HG02870 (cell line): ENCODE measurements around the gene ADGRF4.
"Not testable (repeated sequence)": the region's sequence is repeated elsewhere in the genome, so short reads cannot be mapped to it uniquely, and the experiment has no call there.

Source experiments
- ATAC-seq: cut with Tn5 transposase; IDR thresholded peaks from one replicate; pipeline ENCODE4 v1.9.1; 2021; ENCODE audit warnings: mild to moderate bottlenecking, moderate library complexity; ENCODE audit not compliant: unreplicated experiment

Gene ADGRF4

DNA sequence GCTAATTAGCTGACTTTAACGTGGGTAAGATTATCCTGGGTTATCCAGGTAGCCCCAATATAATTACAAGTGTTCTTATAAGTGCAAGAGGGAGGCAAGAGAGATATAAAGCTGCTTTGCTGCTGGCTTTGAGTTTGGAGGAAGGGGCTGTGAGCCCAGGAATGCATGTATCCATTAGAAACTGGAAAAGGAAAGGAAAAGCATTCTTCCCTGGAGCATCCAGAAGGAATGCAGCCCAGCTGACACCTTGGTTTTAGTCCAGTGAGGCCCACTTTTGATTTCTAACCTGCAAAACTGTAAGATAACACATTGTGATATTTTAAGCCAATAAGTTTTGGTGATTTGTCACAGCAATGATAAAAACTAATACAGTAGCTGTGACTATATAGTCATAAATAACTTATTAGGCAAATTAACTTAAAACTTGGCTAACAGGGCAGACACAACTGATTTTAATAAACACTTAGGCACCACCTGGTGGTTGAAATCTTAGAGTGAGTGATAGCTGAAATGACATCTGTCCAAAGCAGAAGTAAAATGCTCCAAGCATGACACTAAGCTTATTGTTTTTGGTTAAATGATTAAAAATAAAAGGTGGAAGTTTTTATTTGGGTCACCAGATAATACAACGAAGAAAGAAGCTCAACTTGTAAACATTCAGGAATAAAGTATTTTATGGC lies 35.6 kb downstream of the ADGRF4 start:
- ATAC-seq, result peak; percentile 65

DNA sequence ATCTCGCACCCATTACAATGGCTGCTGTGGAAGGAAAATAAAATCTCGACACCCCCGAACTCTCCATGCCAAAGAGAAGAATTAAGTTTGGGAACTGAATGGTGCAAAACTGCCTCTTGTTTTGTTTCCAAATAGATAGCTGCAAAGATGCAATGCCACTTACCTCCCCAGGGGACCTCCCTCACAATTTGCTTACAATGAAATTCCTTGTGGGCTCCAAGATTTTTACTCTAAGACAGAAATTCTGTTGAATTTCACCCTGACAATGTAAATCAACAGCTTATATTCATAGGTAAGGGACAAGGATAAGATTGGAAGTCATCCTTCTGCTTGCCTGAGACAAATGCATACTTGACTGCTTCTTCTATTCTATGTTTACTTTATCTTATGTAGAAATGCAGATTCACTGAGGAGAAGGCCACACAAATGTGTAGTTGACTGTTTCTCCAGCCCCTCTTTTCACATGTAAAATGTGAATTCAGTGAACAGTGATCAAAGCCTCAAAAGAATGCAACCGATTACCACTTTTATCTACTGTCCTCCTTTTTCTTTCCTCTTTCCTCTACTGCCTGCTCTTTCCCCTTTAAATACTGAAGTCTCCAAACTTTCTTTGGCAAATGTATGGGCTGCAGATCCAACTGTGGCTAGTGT lies 36.6 kb downstream of the ADGRF4 start:
- no peak for ATAC-seq

DNA sequence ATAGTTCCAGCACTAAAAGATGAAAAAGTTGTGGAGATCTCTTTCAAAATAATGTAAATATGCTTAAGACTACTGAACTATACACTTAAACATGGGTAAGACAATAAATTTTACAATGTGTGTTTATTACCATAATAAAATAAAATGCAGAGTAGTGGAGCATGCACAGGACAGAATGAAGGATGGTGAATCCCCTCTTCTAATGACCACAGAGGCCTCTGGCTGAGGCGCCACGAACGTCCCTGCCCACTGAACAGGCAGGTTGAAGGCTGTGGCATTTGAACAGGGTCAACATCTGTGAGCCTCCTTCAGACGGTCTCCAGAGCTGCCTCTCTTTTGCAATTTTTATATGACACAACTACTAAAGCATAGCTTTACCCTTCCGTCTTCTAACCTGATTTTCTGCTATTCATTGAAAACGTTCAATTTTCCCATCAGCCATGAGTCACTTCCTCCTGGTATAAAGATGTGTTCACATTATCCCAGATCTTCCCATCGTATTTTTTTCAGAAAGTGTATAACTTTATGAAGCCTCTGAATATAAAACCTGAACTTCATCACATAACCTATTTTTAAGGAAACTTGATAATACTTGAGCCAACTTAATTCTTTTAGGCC lies 37.8 kb downstream of the ADGRF4 start:
- ATAC-seq, result no peak

DNA sequence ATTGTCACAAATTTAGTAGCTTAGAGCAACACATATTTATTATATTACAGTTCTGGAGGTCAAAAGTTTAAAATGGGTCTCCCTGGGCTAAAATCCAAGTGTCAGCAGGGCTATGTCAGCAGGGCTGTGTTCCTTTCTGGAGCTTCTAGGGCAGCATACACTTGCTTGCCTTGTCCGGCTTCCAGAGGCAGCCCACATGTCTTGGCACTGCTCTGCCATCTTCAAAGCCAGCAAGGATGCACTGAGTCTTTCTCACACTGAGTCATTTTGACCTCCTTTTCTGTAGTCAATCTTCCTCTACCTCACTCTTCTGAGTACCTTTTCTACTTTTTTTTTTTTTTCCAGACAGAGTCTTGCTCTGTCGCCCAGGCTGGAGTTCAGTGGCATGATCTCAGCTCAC lies 39.0 kb downstream of the ADGRF4 start:
- ATAC-seq, result no peak

DNA sequence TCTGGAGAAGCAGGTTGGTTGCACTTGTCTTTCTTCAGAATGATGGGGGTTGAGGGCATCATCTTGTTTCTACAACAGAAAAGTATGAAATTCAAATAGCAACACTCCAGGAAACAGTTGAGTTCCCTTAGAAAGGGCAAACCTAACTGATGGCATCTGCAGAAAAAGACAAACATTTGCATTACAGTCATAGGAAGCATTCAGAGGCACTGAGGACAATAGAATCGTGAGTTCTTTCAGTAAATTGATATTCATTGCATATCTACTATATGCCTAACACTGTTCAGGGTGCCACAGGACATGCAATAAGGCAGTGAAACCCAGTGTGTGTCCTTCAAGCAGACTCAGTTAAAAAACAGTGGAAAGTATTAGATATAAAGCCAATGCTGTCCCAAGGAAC lies 42.3 kb downstream of the ADGRF4 start:
- no peak for ATAC-seq

DNA sequence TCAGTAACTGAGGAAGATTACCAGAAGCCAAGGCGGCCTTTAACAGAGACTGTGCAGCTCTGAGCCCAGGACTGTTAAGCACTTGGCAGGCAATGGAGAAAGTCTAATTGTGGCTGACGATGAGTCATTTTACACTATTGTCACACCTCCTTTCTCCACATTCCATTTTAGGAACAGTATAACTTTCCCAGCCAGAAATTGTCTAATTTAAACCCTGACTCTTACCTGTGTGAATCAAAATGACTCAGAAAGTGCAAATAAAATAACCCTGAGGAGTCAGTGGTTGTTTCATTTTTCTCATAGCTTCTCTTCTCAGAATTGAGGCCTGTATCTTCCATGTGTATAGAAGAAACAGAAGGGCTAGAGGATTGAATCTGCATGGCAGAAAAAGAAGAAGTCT lies 43.4 kb downstream of the ADGRF4 start:
- peak; percentile 56 for ATAC-seq

DNA sequence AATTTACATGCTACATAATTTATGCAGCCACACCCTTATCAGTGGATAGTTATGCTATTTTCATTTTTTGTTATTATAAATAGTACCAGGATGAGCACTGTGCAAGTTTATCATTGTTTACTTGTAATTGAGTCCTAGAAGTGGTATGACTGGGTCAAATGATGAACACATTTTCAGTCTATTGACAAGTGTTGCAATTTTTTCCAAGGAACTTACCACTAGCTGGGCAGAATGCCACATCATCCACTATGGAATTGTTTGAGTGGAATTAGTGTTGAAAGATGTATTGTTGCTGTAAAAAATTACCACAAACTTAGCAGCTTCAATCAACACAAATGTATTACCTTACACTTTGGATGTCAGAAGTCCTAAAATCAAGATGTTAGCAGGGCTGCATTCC lies 45.4 kb downstream of the ADGRF4 start:
- ATAC-seq, result no peak

DNA sequence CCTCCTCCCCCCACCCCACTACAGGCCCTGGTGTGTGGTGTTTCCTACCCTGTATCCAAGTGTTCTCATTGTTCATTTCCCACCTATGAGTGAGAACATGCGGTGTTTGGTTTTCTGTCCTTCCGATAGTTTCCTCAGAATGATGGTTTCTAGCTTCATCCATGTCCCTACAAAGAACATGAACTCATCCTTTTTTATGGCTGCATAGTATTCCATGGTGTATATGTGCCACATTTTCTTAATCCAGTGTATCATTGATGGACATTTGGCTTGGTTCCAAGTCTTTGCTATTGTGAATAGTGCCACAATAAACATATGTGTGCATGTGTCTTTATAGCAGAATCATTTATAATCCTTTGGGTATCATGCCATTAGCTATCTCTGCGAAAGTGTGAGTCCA lies 46.9 kb downstream of the ADGRF4 start:
- not testable (repeated sequence) for ATAC-seq

DNA sequence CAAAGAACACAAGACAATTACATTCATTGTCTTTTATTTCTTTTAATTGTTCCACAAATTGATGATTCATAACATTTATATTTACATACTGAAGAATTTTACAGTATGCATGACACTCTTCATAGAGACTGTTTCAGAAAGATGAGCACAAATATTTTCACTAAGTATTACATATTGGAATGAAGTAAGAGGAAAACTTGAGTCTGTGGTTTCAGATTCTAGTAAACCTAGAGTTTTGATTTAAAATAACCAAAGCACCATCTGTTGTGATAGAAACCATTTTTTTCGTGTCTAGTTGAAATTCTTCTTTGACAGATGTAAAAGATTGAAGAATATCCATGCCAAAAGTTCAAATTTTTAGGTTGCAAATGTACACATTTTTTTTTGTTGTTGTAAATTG lies 51.4 kb downstream of the ADGRF4 start:
- no peak for ATAC-seq

DNA sequence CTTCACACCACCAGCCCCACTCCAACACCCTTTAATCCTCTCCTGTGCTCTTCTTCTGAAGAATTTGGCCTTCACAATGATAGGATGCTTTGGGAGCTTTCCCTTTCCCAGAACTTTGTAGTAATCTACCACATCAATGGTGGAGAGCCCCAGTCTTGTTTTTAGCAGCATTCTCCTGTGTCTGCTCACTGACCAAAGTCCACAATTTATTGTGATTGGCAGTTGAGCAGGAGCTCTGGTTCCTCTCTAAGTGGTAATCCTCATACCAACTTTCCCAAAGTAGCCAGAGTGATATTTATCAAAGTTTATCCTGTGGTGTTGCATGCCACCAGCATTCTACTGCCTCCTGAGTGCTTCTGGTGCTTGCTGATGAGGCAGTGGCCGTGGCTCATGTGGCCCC lies 54.4 kb downstream of the ADGRF4 start:
- no peak for ATAC-seq

DNA sequence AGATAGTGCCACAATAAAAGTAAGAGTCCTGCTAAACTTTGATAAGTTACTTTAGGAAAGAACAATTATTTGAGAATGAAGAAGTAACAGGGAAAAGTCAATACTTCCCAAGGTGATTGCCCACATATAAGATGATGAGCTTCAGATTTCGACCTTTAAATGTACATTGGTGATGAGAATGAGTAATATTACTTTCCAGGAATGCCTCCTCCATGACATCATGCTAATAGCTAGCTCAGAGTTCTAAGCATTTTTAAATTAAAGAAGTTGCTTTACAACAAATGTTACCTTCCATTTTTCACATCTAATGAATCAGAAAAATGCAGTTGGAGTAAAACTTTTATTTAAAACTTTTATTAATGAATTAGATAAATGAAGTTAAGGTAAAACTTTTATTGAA lies 61.0 kb downstream of the ADGRF4 start:
- no peak for ATAC-seq

DNA sequence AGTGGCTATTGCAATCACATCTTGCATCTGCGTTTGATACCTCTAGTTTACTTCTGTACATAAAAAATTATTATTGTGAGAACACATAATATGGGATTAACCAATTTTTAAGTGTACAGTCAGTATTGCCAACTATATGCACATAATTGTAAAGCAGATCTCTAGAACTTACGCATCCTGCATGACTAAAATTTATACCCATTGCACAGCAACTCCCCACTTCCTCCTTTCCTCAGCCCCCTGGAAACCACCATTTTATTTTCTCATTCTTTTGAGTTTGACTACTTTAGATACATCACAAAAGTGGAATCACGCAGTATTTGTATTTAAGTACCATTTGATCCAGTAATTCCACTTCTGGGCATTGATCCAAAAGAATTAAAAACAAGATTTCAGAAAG lies 64.1 kb downstream of the ADGRF4 start:
- ATAC-seq, result no peak

DNA sequence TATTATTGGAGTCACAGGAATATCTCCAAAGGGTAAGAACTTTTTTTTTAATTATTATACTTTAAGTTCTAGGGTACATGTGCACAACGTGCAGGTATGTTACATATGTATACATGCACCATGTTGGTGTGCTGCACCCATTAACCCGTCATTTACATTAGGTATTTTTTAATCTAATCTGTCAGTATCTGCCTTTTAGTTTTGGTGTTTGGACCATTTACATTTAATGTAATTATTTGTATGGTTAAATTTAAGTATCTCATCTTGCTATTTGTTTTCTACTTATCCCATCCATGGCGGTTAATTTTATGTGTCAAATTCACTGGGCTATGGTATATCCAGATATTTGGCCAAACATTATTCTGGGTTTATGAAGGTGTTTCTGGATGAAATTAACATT lies 68.1 kb downstream of the ADGRF4 start:
- ATAC-seq, result no peak

DNA sequence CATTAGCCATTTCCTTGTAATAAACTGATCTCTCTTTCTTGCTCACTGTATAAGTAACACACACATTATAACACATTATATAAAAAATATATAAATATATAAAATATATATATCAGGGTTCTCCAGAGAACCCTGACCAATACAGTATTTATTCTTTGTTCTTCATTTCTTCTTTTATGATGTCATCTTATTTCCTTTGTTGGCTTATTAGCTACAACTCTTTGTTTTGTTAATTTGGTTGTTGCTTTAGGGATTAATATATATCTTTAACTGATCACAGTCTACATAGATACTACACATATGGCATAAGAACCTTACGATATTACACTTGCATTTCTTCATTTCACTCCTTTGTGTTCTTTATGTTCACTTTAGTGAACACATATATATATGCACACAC lies 68.7 kb downstream of the ADGRF4 start:
- ATAC-seq, result no peak

DNA sequence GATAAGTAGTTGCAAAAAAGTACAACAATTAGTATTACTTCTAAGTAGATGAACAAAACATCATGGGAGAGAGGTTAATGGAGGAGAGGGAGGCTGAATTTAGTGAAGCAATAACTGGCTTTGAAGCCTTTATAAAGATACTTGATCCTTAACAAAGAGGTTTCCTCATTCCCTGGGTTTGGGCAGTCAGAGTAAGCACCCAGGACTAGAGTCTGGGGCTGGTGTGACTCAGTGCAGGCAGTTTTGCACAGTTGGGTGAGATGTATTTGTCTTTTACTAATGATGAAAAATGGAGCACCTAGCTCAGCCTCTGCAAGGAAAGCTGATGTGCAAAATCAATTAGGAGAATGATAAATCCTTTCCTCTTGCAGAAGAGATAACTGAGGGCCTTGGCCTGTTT lies 71.6 kb downstream of the ADGRF4 start:
- ATAC-seq, result no peak
